ENCODE data around the gene GRIA1. TPM values are rescaled to one million over a fixed set of nuclear protein-coding genes. Genes with fewer than 3 reads are reported as not detected.
"Not testable (repeated sequence)": the region's sequence is repeated elsewhere in the genome, so short reads cannot be mapped to it uniquely, and the experiment has no call there.

GRIA1 gene
- total RNA-seq, 3 donors from 2014 or later = 0.33 to 0.88 TPM; not detected in 1

- intact Hi-C loops (cut with DNase I; ENCODE audit: low total_unique reads) = no loop called here
- Histone ChIP-seq H3K4me3 (no peak overlapping the region), H3K36me3 (no peaks in the 10 kb centered on the region), H3K4me1 (no peaks in the 10 kb centered on the region), H3K9me3 (no peaks in the 10 kb centered on the region), H3K27ac (no peak overlapping the region), H3K27me3 (no peaks in the 10 kb centered on the region)
- DNase-seq (ENCODE audit: low spot score in 2 of 2) = no peak
- TF ChIP-seq POLR2A (IDR thresholded peaks at IDR 0.05) (no peak), POLR2AphosphoS5 (IDR thresholded peaks at IDR 0.05) (no peak)
Observed at GRCh38 chr5:153717287-153717686, 226.8 kb downstream of the GRIA1 start.

GRCh38 chr5:153718713-153719112 is 228.2 kb downstream of the GRIA1 start:
- TF ChIP-seq CTCF (IDR thresholded peaks at IDR 0.05) = no peak
- TF ChIP-seq POLR2A (IDR thresholded peaks at IDR 0.05) = no peak
- TF ChIP-seq POLR2AphosphoS5 (IDR thresholded peaks at IDR 0.05) = no peak
- Histone ChIP-seq H3K4me3 (no peak overlapping the region), H3K27me3 (no peaks in the 10 kb centered on the region), H3K36me3 (no peaks in the 10 kb centered on the region), H3K9me3 (no peaks in the 10 kb centered on the region), H3K27ac (no peak overlapping the region), H3K4me1 (no peaks in the 10 kb centered on the region)
- no peak for DNase-seq (ENCODE audit: low spot score in 2 of 2)
- intact Hi-C loops (cut with DNase I; ENCODE audit: low total_unique reads) = no loop called here

GRCh38 chr5:153719324-153719723 is 228.9 kb downstream of the GRIA1 start:
- H3K27me3 ChIP-seq = no peaks in the 10 kb centered on the region
- intact Hi-C loops (cut with DNase I; ENCODE audit: low total_unique reads) = no loop called here
- no peaks in the 10 kb centered on the region for H3K36me3 ChIP-seq
- TF ChIP-seq CTCF (IDR thresholded peaks at IDR 0.05) (no peak), POLR2A (IDR thresholded peaks at IDR 0.05) (no peak), POLR2AphosphoS5 (IDR thresholded peaks at IDR 0.05) (no peak)
- no peaks in the 10 kb centered on the region for H3K4me1 ChIP-seq
- no peak overlapping the region for H3K27ac ChIP-seq
- H3K9me3 ChIP-seq = no peaks in the 10 kb centered on the region
- H3K4me3 ChIP-seq = no peak overlapping the region
- DNase-seq (ENCODE audit: low spot score in 2 of 2) = no peak

- not testable (repeated sequence) for H3K9me3 ChIP-seq
Observed at GRCh38 chr5:153723022-153723610, 232.6 kb downstream of the GRIA1 start.

GRCh38 chr5:153742060-153742459 is 251.6 kb downstream of the GRIA1 start:
- TF ChIP-seq POLR2A (IDR thresholded peaks at IDR 0.05) (no peak), CTCF (IDR thresholded peaks at IDR 0.05) (no peak), POLR2AphosphoS5 (IDR thresholded peaks at IDR 0.05) (no peak)
- Histone ChIP-seq H3K27me3 (no peaks in the 10 kb centered on the region), H3K4me3 (no peak overlapping the region), H3K4me1 (no peaks in the 10 kb centered on the region), H3K36me3 (no peaks in the 10 kb centered on the region), H3K9me3 (no peaks in the 10 kb centered on the region), H3K27ac (no peak overlapping the region)
- intact Hi-C loops (cut with DNase I; ENCODE audit: low total_unique reads) = no loop called here
- DNase-seq (ENCODE audit: low spot score in 2 of 2) = no peak

More at GRCh38 chr5:153723022-153723610, 232.6 kb downstream of the GRIA1 start:
- intact Hi-C loops (cut with DNase I; ENCODE audit: low total_unique reads) = loop anchor here (5.0 kb wide), 1 partner anchor 124 kb away; no protein-coding TSS in a partner anchor
- not testable (repeated sequence) for H3K27ac ChIP-seq; H3K27me3 ChIP-seq; DNase-seq (ENCODE audit: low spot score in 2 of 2); H3K4me3 ChIP-seq; H3K36me3 ChIP-seq; H3K4me1 ChIP-seq

- TF ChIP-seq POLR2AphosphoS5 (IDR thresholded peaks at IDR 0.05) (no peak), POLR2A (IDR thresholded peaks at IDR 0.05) (no peak), CTCF (IDR thresholded peaks at IDR 0.05) (no peak)
- H3K9me3 ChIP-seq = no peaks in the 10 kb centered on the region
- DNase-seq (ENCODE audit: low spot score in 2 of 2) = no peak
Observed at GRCh38 chr5:153744751-153745150, 254.3 kb downstream of the GRIA1 start.

More at GRCh38 chr5:153744751-153745150, 254.3 kb downstream of the GRIA1 start:
- Histone ChIP-seq H3K27ac (no peak overlapping the region), H3K4me3 (no peak overlapping the region), H3K4me1 (no peaks in the 10 kb centered on the region), H3K27me3 (no peaks in the 10 kb centered on the region), H3K36me3 (no peaks in the 10 kb centered on the region)
- intact Hi-C loops (cut with DNase I; ENCODE audit: low total_unique reads) = no loop called here

Measured in breast epithelium (tissue), 4 donors.